ENCODE results near the gene TH.

The TH gene

GRCh38 chr11:2137202-2138067, 34.2 kb downstream of the TH start:
- DNase-seq (ENCODE audit: extremely low spot score): peak; percentile 62
- POLR2A ChIA-PET: no interaction called here
- CTCF ChIA-PET: interaction anchor here (0.6 kb wide), 2 partner anchors 113 to 329 kb away, joined by 3 to 4 read pairs; no protein-coding TSS in a partner anchor
- TF ChIP-seq L3MBTL2 (conservative IDR thresholded peaks at IDR 0.05) (no peak), NFRKB (IDR thresholded peaks at IDR 0.05) (no peak), CTBP1 (IDR thresholded peaks at IDR 0.05; ENCODE audit: borderline replicate concordance) (no peak), FOXA1 (IDR thresholded peaks at IDR 0.05) (no peak), ARNT (IDR thresholded peaks at IDR 0.05) (no peak), SUZ12 (IDR thresholded peaks at IDR 0.05) (no peak), TARDBP (IDR thresholded peaks at IDR 0.05) (no peak), FOXM1 (IDR thresholded peaks at IDR 0.05; ENCODE audit: borderline replicate concordance) (no peak), PKNOX1 (IDR thresholded peaks at IDR 0.05) (no peak), SP1 (IDR thresholded peaks at IDR 0.05) (no peak), LEF1 (IDR thresholded peaks at IDR 0.05; ENCODE audit: borderline replicate concordance) (no peak), HDGF (IDR thresholded peaks at IDR 0.05; ENCODE audit: borderline replicate concordance) (no peak), FOXK2 (IDR thresholded peaks at IDR 0.05) (no peak), BHLHE40 (IDR thresholded peaks at IDR 0.05; ENCODE audit: borderline replicate concordance) (no peak), ZNF384 (IDR thresholded peaks at IDR 0.05) (no peak), ELF4 (IDR thresholded peaks at IDR 0.05) (no peak)

GRCh38 chr11:2136952-2137201, 34.7 kb downstream of the TH start:
- TF ChIP-seq NFRKB (IDR thresholded peaks at IDR 0.05): no peak
- no peak for TF ChIP-seq ELF4 (IDR thresholded peaks at IDR 0.05)
- no peak for TF ChIP-seq TARDBP (IDR thresholded peaks at IDR 0.05)
- TF ChIP-seq CTBP1 (IDR thresholded peaks at IDR 0.05; ENCODE audit: borderline replicate concordance): no peak
- no peak for TF ChIP-seq L3MBTL2 (conservative IDR thresholded peaks at IDR 0.05)
- TF ChIP-seq HDGF (IDR thresholded peaks at IDR 0.05; ENCODE audit: borderline replicate concordance): no peak
- no peak for TF ChIP-seq ZNF384 (IDR thresholded peaks at IDR 0.05)
- no peak for TF ChIP-seq PKNOX1 (IDR thresholded peaks at IDR 0.05)
- CTCF ChIA-PET: interaction anchor here (0.6 kb wide), 1 partner anchor 328 kb away, joined by 4 read pairs; no protein-coding TSS in a partner anchor
- POLR2A ChIA-PET: no interaction called here
- DNase-seq (ENCODE audit: extremely low spot score): no peak

GRCh38 chr11:2136209-2136951, 35.2 kb downstream of the TH start:
- ChIA-PET POLR2A (no interaction called here), CTCF (no interaction called here)

GRCh38 chr11:2135648-2136201, 35.9 kb downstream of the TH start:
- POLR2A ChIA-PET: no interaction called here
- no peak for TF ChIP-seq FOXK2 (IDR thresholded peaks at IDR 0.05)
- no peak for TF ChIP-seq SUZ12 (IDR thresholded peaks at IDR 0.05)
- no peak for TF ChIP-seq ELF4 (IDR thresholded peaks at IDR 0.05)
- no peak for TF ChIP-seq CTBP1 (IDR thresholded peaks at IDR 0.05; ENCODE audit: borderline replicate concordance)
- no peak for TF ChIP-seq L3MBTL2 (conservative IDR thresholded peaks at IDR 0.05)
- TF ChIP-seq ARNT (IDR thresholded peaks at IDR 0.05): no peak
- TF ChIP-seq LEF1 (IDR thresholded peaks at IDR 0.05; ENCODE audit: borderline replicate concordance): no peak
- no peak for TF ChIP-seq TARDBP (IDR thresholded peaks at IDR 0.05)
- no peak for TF ChIP-seq PKNOX1 (IDR thresholded peaks at IDR 0.05)
- no peak for TF ChIP-seq SP1 (IDR thresholded peaks at IDR 0.05)
- no peak for TF ChIP-seq FOXA1 (IDR thresholded peaks at IDR 0.05)
- no peak for TF ChIP-seq ZNF384 (IDR thresholded peaks at IDR 0.05)
- CTCF ChIA-PET: no interaction called here
- no peak for DNase-seq (ENCODE audit: extremely low spot score)

More at GRCh38 chr11:2136209-2136951, 35.2 kb downstream of the TH start:
- no peak for DNase-seq (ENCODE audit: extremely low spot score)
- TF ChIP-seq BHLHE40 (IDR thresholded peaks at IDR 0.05; ENCODE audit: borderline replicate concordance) (no peak), PKNOX1 (IDR thresholded peaks at IDR 0.05) (no peak), TARDBP (IDR thresholded peaks at IDR 0.05) (no peak), HDGF (IDR thresholded peaks at IDR 0.05; ENCODE audit: borderline replicate concordance) (no peak), L3MBTL2 (conservative IDR thresholded peaks at IDR 0.05) (no peak), ZNF384 (IDR thresholded peaks at IDR 0.05) (no peak), ARNT (IDR thresholded peaks at IDR 0.05) (no peak), SP1 (IDR thresholded peaks at IDR 0.05) (no peak), NFRKB (IDR thresholded peaks at IDR 0.05) (no peak), SUZ12 (IDR thresholded peaks at IDR 0.05) (no peak), FOXK2 (IDR thresholded peaks at IDR 0.05) (no peak), FOXM1 (IDR thresholded peaks at IDR 0.05; ENCODE audit: borderline replicate concordance) (no peak), FOXA1 (IDR thresholded peaks at IDR 0.05) (no peak)

GRCh38 chr11:2135018-2135569, 36.5 kb downstream of the TH start:
- ChIA-PET CTCF (no interaction called here), POLR2A (no interaction called here)
- TF ChIP-seq SUZ12 (IDR thresholded peaks at IDR 0.05) (no peak), FOXK2 (IDR thresholded peaks at IDR 0.05) (no peak), LEF1 (IDR thresholded peaks at IDR 0.05; ENCODE audit: borderline replicate concordance) (no peak), TARDBP (IDR thresholded peaks at IDR 0.05) (no peak), L3MBTL2 (conservative IDR thresholded peaks at IDR 0.05) (no peak), PKNOX1 (IDR thresholded peaks at IDR 0.05) (no peak), ZNF384 (IDR thresholded peaks at IDR 0.05) (no peak), SP1 (IDR thresholded peaks at IDR 0.05) (no peak), NFRKB (IDR thresholded peaks at IDR 0.05) (no peak), CTBP1 (IDR thresholded peaks at IDR 0.05; ENCODE audit: borderline replicate concordance) (no peak), ARNT (IDR thresholded peaks at IDR 0.05) (no peak), ELF4 (IDR thresholded peaks at IDR 0.05) (no peak), BHLHE40 (IDR thresholded peaks at IDR 0.05; ENCODE audit: borderline replicate concordance) (no peak), FOXA1 (IDR thresholded peaks at IDR 0.05) (no peak), HDGF (IDR thresholded peaks at IDR 0.05; ENCODE audit: borderline replicate concordance) (no peak), FOXM1 (IDR thresholded peaks at IDR 0.05; ENCODE audit: borderline replicate concordance) (no peak)
- no peak for DNase-seq (ENCODE audit: extremely low spot score)

Measured in HEK293T (cell line).